Stimulated activated naive B cell treated with anti-CD40 and anti-IgM and Interleukin-4, amounts not matched to agents 10 μg/mL and 1 μg/mL and 100 μg/mL, for 72 hours (primary cell): ENCODE data around the gene TUBGCP2.

Experiments used
- ATAC-seq, 2 donors: fragments of 150-1000 bp; cut with Tn5 transposase; replicated peaks; 2 replicates each; pipeline ENCODE4 v1.10.0; 2021; ENCODE audit warnings: moderate library complexity in 1 of 2
- DNase-seq: peaks from one replicate; pipeline ENCODE4 v3.0.0; 2021
- H3K27ac Mint-ChIP-seq: one replicate; pipeline ENCODE4 v1.8.0; 2022; ENCODE audit warnings: mild to moderate bottlenecking, mixed read lengths
- H3K27me3 Mint-ChIP-seq, 2 donors: one replicate each; pipeline ENCODE4 v1.8.0; 2022; ENCODE audit warnings: mixed read lengths in 2 of 2
- H3K36me3 Mint-ChIP-seq, 2 donors: one replicate each; pipeline ENCODE4 v1.8.0; 2022; ENCODE audit warnings: mixed read lengths in 2 of 2, mild to moderate bottlenecking in 1 of 2
- H3K4me1 Mint-ChIP-seq, 2 donors: one replicate each; pipeline ENCODE4 v1.8.0; 2022; ENCODE audit warnings: mixed read lengths in 2 of 2, mild to moderate bottlenecking in 1 of 2
- H3K4me3 Mint-ChIP-seq, 2 donors: one replicate each; pipeline ENCODE4 v1.8.0; 2022; ENCODE audit warnings: mild to moderate bottlenecking in 2 of 2, mixed read lengths in 2 of 2, moderate library complexity in 1 of 2
- H3K9me3 Mint-ChIP-seq, 2 donors: one replicate each; pipeline ENCODE4 v1.8.0; 2022; ENCODE audit warnings: mixed read lengths in 2 of 2, mild to moderate bottlenecking in 1 of 2

Gene TUBGCP2

GRCh38 chr10:133292919-133293809 lies 15.5 kb downstream of the TUBGCP2 start:
- Mint-ChIP-seq H3K4me1 (peaks cover 3 to 7% of the 10 kb centered on the region in 2 donors), H3K36me3 (peaks cover 41 to 59% of the 10 kb centered on the region in 2 donors), H3K9me3 (no peaks in the 10 kb centered on the region), H3K4me3 (no peak overlapping the region), H3K27ac (no peak overlapping the region), H3K27me3 (no peaks in the 10 kb centered on the region)
- ATAC-seq (no peak), DNase-seq (no peak)

GRCh38 chr10:133289761-133290160 lies 18.9 kb downstream of the TUBGCP2 start:
- Mint-ChIP-seq H3K36me3 (peaks cover 49 to 65% of the 10 kb centered on the region in 2 donors), H3K4me3 (no peak overlapping the region), H3K9me3 (no peaks in the 10 kb centered on the region), H3K27me3 (no peaks in the 10 kb centered on the region), H3K4me1 (peaks cover 3 to 7% of the 10 kb centered on the region in 2 donors), H3K27ac (no peak overlapping the region)
- no peak for ATAC-seq
- DNase-seq: no peak

- no peaks in the 10 kb centered on the region for H3K27me3 Mint-ChIP-seq
- DNase-seq (no peak), ATAC-seq (no peak)
- H3K27ac Mint-ChIP-seq: peak overlapping the region; percentile 67
- H3K4me3 Mint-ChIP-seq: no peak overlapping the region
- H3K9me3 Mint-ChIP-seq: no peaks in the 10 kb centered on the region
- H3K4me1 Mint-ChIP-seq: no peaks in the 10 kb centered on the region
- peaks cover 51 to 67% of the 10 kb centered on the region in 2 donors for H3K36me3 Mint-ChIP-seq
Measured at GRCh38 chr10:133287832-133288500, 20.7 kb downstream of the TUBGCP2 start.

- ATAC-seq: no peak
- DNase-seq: no peak
- H3K4me1 Mint-ChIP-seq: no peaks in the 10 kb centered on the region
- H3K4me3 Mint-ChIP-seq: no peak overlapping the region
- no peak overlapping the region for H3K27ac Mint-ChIP-seq
- peaks cover 58 to 75% of the 10 kb centered on the region in 2 donors for H3K36me3 Mint-ChIP-seq
- no peaks in the 10 kb centered on the region for H3K27me3 Mint-ChIP-seq
- no peaks in the 10 kb centered on the region for H3K9me3 Mint-ChIP-seq
Measured at GRCh38 chr10:133286366-133286765, 22.3 kb downstream of the TUBGCP2 start.

- no peaks in the 10 kb centered on the region for H3K27me3 Mint-ChIP-seq
- no peaks in the 10 kb centered on the region for H3K9me3 Mint-ChIP-seq
- H3K4me3 Mint-ChIP-seq: no peak overlapping the region
- ATAC-seq (no peak), DNase-seq (no peak)
- H3K27ac Mint-ChIP-seq: no peak overlapping the region
- H3K4me1 Mint-ChIP-seq: peaks cover 0 to 3% of the 10 kb centered on the region in 2 donors
- H3K36me3 Mint-ChIP-seq: peaks cover 61 to 74% of the 10 kb centered on the region in 2 donors
Measured at GRCh38 chr10:133285217-133285616, 23.5 kb downstream of the TUBGCP2 start.

- H3K27ac Mint-ChIP-seq: no peak overlapping the region
- no peaks in the 10 kb centered on the region for H3K9me3 Mint-ChIP-seq
- no peak for ATAC-seq
- H3K4me1 Mint-ChIP-seq: peaks cover 2 to 16% of the 10 kb centered on the region in 2 donors
- no peak for DNase-seq
- H3K36me3 Mint-ChIP-seq: peaks cover 58 to 70% of the 10 kb centered on the region in 2 donors
- H3K27me3 Mint-ChIP-seq: no peaks in the 10 kb centered on the region
- no peak overlapping the region for H3K4me3 Mint-ChIP-seq
Measured at GRCh38 chr10:133283931-133284330, 24.7 kb downstream of the TUBGCP2 start.

DNA sequence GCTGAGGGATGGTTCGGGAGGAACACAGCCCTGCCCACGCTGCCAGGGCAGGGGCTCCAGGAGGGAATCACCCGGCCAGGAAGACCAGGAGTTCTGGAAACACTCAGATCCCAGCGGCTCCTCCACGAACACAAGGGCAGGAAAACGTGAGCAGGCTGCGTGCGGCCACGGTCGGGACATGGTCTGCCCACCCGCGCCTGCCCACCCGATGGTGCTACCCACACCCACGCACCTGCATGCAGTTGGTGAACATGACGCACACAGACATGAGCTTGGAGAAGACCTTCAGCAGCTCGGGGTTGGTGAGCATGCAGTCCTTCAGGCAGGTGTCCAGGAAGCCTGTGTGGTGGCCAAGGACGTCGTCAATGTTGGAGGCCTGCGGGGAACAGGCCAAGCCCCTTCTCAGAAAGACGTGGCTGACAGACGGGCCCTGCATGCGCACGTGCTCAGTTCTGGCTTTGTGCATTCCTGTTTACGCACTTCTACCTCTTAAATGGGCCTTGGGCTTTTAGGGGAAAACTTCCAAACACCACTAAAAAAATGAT lies 25.8 kb downstream of the TUBGCP2 start:
- Mint-ChIP-seq H3K36me3 (peaks cover 59 to 69% of the 10 kb centered on the region in 2 donors), H3K9me3 (no peaks in the 10 kb centered on the region), H3K27ac (no peak overlapping the region), H3K4me3 (no peak overlapping the region), H3K27me3 (no peaks in the 10 kb centered on the region), H3K4me1 (peaks cover 12 to 26% of the 10 kb centered on the region in 2 donors)
- no peak for DNase-seq
- ATAC-seq: no peak

DNA sequence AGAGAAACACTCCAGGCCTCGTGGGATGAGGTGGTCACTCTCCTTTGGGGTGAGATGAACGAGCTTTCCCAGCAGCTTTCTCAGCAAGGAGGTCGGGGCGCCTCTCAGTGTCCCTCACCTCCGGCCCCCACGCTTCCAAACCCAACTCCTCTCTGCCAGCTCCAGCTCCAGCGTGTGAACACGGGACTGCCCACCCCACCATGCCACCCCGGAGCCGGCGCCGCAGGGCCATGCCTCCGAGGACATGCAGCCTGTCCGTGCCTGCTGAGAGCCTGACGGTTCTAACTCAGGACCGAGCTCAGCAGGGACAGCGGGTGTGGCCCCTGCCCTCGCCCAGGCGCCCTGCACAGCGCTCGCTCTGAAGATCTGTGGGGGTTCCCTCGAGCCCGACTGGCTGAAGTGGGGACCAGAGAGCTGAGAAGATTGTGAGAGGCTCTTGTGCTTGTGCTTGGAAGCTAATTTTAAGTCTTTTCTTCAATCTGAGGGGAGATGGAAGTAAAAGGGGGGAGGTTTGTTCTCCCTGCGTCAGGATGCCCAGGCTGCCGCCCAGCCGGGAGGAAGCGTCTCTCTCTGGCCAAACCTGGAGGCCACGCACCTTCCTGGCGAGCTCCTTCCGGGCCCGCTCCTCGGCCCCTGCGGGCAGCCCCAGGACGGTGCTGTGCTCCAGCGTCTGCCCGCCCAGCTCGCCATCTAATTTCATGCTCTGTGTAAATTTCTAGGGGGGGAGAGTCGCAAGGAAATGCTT lies 26.9 kb downstream of the TUBGCP2 start:
- no peaks in the 10 kb centered on the region for H3K9me3 Mint-ChIP-seq
- no peak overlapping the region for H3K27ac Mint-ChIP-seq
- H3K4me3 Mint-ChIP-seq: no peak overlapping the region
- H3K4me1 Mint-ChIP-seq: peaks cover 20 to 37% of the 10 kb centered on the region in 2 donors
- DNase-seq (no peak), ATAC-seq (no peak)
- peaks cover 48 to 60% of the 10 kb centered on the region in 2 donors for H3K36me3 Mint-ChIP-seq
- H3K27me3 Mint-ChIP-seq: no peaks in the 10 kb centered on the region

DNA sequence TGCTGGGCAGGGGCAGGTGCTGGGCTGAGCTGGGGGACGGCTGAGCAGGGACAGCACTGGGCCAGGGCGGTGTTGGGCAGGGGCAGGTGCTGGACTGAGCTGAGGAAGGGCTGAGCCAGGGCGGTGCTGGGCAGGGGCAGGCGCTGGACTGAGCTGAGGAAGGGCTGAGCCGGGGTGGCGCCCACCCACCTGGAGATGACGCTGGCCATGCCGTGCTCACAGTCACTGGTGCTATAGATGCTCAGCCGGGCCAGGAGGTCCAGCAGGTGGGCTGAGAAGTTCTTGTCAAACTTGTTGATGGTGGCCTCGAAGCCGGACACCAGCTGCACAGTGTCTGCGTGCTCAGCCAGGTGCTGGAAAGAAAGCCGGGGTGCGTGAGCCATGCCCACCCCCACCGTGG lies 27.6 kb downstream of the TUBGCP2 start:
- Mint-ChIP-seq H3K27me3 (no peaks in the 10 kb centered on the region), H3K9me3 (no peaks in the 10 kb centered on the region), H3K4me3 (no peak overlapping the region), H3K27ac (no peak overlapping the region), H3K36me3 (peaks cover 41 to 53% of the 10 kb centered on the region in 2 donors), H3K4me1 (peaks cover 20 to 43% of the 10 kb centered on the region in 2 donors)
- DNase-seq (no peak), ATAC-seq (no peak)

GRCh38 chr10:133280391-133281059 lies 28.1 kb downstream of the TUBGCP2 start:
- Mint-ChIP-seq H3K4me3 (no peak overlapping the region), H3K27me3 (no peaks in the 10 kb centered on the region), H3K4me1 (peaks cover 25 to 49% of the 10 kb centered on the region in 2 donors), H3K36me3 (peaks cover 38 to 47% of the 10 kb centered on the region in 2 donors), H3K9me3 (no peaks in the 10 kb centered on the region), H3K27ac (no peak overlapping the region)
- no peak for DNase-seq
- no peak for ATAC-seq

DNA sequence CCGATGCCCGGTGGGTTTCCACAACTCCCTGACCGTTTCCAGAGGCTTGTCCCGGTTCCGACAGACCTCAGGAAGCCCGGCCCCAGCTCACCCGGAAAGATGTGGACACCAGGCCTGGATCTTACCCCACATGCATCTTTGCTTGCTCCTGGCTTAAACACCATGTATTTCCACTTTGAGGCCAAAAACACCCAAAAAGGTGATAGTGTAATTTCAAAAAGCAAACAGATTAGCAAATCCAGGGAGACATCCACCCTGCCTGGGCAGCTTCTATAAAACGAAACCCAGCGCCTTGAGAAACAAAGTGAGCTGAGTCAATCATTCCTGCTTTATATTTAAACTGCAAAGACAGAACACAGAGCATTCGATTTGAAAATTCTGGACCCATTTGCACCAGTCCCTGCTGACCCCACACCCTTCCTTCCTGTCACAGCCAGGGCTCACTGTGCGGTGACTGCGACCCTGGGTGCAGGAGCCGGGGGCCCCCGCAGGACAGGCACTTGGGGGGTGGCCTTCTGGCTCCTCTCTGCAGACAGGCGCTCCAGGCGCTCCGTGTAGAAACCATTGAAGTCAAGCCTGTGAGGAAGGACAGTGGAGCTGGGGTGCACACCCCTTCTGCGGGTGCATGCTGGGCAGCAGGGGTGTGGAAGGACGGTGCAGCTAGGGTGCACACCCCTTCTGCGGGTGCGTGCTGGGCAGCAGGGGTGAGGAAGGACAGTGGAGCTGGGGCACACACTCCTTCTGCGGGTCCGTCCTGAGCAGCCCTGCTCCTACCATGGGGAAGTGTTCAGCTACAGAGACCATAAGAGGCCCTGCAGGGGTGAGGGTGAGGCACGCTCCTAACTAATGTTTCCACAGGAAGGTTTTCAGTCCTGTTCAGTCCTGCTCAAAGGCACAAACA lies 29.1 kb downstream of the TUBGCP2 start:
- Mint-ChIP-seq H3K27me3 (no peaks in the 10 kb centered on the region), H3K4me3 (no peak overlapping the region), H3K9me3 (no peaks in the 10 kb centered on the region), H3K36me3 (peaks cover 31 to 37% of the 10 kb centered on the region in 2 donors), H3K4me1 (peaks cover 30 to 58% of the 10 kb centered on the region in 2 donors), H3K27ac (no peak overlapping the region)
- DNase-seq (no peak), ATAC-seq (no peak)

DNA sequence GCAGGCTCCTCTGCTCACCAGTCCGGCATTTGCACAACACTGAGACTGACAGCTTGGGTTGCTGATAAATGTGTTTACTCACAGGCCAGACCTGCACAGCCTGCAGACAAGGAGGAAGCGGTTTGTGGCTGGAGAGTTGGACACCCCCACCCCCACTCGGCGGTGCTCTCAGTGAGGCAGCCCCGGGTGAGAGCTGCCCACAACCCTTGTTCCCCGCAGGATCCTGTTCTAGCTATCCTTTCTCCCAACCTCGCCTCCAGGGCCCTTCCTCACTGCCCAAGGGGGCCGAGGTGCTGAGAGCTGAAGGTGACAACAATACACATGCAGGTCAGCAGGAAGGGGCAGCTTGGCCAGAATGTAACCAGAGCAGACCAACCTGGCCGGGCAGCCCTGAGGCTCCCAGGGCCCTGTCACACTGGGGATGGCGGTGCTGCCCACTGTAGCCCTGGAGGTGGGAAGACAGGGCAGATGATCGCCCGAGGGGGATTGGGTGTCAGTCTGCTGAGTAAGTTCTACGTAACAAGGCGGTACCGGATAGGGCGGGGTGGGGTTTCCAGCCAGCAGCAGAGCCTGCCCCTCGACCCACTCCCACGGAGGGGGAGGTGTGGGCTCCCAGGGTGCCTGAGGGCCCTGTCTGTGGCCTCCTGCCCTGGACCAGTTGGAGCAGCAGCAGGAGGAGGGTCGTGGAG lies 30.0 kb downstream of the TUBGCP2 start:
- peak; percentile 24 to 44 for ATAC-seq
- Mint-ChIP-seq H3K4me1 (peaks cover 31 to 60% of the 10 kb centered on the region in 2 donors), H3K27ac (peak overlapping the region; percentile 89), H3K4me3 (peak overlapping the region; percentile 58 to 63), H3K27me3 (no peaks in the 10 kb centered on the region), H3K9me3 (no peaks in the 10 kb centered on the region), H3K36me3 (peaks cover 24 to 29% of the 10 kb centered on the region in 2 donors)
- peak; percentile 41 for DNase-seq
